DLD1 (cell line): ENCODE data around the gene CSTPP1.
"Not testable (repeated sequence)": the region's sequence is repeated elsewhere in the genome, so short reads cannot be mapped to it uniquely, and the experiment has no call there.

Experiments used
- in situ Hi-C: cut with HindIII; loops from 2 replicates; pipeline ENCODE4 v1.10.0; 2017; ENCODE audit warnings: low sequenced_read_pairs

Gene CSTPP1

GRCh38 chr11:46912526-46913150, 23.9 kb upstream of the CSTPP1 start:
- in situ Hi-C loops = no loop called here

GRCh38 chr11:46913484-46913883, 23.1 kb upstream of the CSTPP1 start:
- in situ Hi-C loops = no loop called here

- in situ Hi-C loops = no loop called here
Measured at GRCh38 chr11:46914363-46914762, 22.2 kb upstream of the CSTPP1 start.

GRCh38 chr11:46914910-46915309, 21.7 kb upstream of the CSTPP1 start:
- in situ Hi-C loops = no loop called here

GRCh38 chr11:46916286-46917108, 20.1 kb upstream of the CSTPP1 start:
- in situ Hi-C loops = no loop called here

- in situ Hi-C loops = no loop called here
Measured at GRCh38 chr11:46917109-46917761, 19.3 kb upstream of the CSTPP1 start.

- in situ Hi-C loops = no loop called here
Measured at GRCh38 chr11:46917762-46918082, 18.8 kb upstream of the CSTPP1 start.

GRCh38 chr11:46918083-46918787, 18.3 kb upstream of the CSTPP1 start, which contains the start of gene LRP4:
Gene LRP4 (minus strand): TSS chr11:46918550. CDS start chr11:46918379, 171 bp downstream.
- in situ Hi-C loops = no loop called here

GRCh38 chr11:46918788-46919513, 17.6 kb upstream of the CSTPP1 start:
- in situ Hi-C loops = no loop called here

- in situ Hi-C loops = no loop called here
Measured at GRCh38 chr11:46920755-46921154, 15.8 kb upstream of the CSTPP1 start.

GRCh38 chr11:46927928-46928327, 8.6 kb upstream of the CSTPP1 start:
- in situ Hi-C loops = not testable (repeated sequence)

- in situ Hi-C loops = not testable (repeated sequence)
Measured at GRCh38 chr11:46928701-46929100, 7.9 kb upstream of the CSTPP1 start.

GRCh38 chr11:46930089-46930488, 6.5 kb upstream of the CSTPP1 start:
- in situ Hi-C loops = no loop called here

- in situ Hi-C loops = no loop called here
Measured at GRCh38 chr11:46942172-46942571, 5.6 kb downstream of the CSTPP1 start.

- in situ Hi-C loops = no loop called here
Measured at GRCh38 chr11:46944356-46945075, 8.0 kb downstream of the CSTPP1 start.

GRCh38 chr11:46947399-46948077, 11.0 kb downstream of the CSTPP1 start:
- in situ Hi-C loops = no loop called here

GRCh38 chr11:46948378-46949131, 12.0 kb downstream of the CSTPP1 start:
- in situ Hi-C loops = no loop called here

GRCh38 chr11:46949297-46949696, 12.7 kb downstream of the CSTPP1 start:
- in situ Hi-C loops = no loop called here

- in situ Hi-C loops = no loop called here
Measured at GRCh38 chr11:46951864-46952263, 15.3 kb downstream of the CSTPP1 start.
